COLO668 (cell line): ENCODE results near the gene CAPN9.

Experiments
- DNase-seq: peaks from one replicate; lab custom pipeline; 2025; ENCODE audit not compliant: unreplicated experiment; lab: John Stamatoyannopoulos, UW

Gene CAPN9

GRCh38 chr1:230745071-230745470, 2.1 kb upstream of the CAPN9 start:
- DNase-seq = peak; percentile 60

GRCh38 chr1:230746617-230747016, 571 bp upstream of the CAPN9 start:
- DNase-seq = no peak

DNA sequence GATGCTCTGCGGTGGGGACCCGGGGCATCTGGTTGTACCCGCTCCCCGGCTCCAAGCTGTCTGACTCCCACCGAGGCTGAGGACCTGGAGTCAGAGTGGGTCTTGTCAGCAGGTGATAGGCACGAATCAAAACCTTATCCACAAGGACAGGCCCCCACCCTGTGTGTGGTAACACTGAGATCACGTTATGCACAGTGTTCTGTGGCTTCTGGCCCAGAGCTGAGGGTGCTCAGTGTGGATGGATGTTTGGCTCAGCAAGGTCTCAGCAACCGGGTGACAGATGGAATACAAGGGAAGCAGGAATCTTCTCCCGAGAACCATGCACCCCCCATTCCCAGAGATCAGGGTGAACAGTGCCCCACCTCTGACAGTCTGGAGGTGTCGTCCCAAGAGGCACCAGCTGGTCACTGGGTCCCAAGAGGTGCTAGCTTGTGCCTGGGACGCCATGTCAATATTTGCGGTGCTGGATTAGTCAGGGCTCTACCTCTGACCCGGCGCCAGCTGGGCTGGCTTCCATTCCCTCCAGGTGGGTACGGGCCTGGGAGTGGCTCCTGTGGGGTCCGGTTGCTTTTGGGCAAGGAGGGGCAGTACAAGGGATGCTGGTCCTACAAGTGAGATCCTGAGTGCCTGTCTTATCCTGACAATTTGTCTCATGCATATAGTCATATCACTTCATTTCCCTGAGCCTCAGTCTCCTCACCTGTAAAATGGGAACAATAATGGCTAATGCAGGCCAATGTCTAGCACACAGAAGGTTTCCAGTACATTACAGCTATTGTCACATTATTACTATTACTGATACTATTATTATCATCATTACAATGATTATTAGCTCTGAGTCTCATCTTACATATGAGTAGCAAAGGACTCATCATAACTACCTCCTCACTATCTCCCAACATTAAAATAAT, 957 bp downstream of the CAPN9 start:
- peak; percentile 45 for DNase-seq

GRCh38 chr1:230749150-230749549, 2.0 kb downstream of the CAPN9 start:
- DNase-seq = no peak

GRCh38 chr1:230749635-230750034, 2.4 kb downstream of the CAPN9 start:
- no peak for DNase-seq

- peak; percentile 55 for DNase-seq
These were observed 3.4 kb downstream of the CAPN9 start for GRCh38 chr1:230750576-230750975.

- DNase-seq = peak; percentile 55
These were observed 3.9 kb downstream of the CAPN9 start for GRCh38 chr1:230750986-230751625.

DNA sequence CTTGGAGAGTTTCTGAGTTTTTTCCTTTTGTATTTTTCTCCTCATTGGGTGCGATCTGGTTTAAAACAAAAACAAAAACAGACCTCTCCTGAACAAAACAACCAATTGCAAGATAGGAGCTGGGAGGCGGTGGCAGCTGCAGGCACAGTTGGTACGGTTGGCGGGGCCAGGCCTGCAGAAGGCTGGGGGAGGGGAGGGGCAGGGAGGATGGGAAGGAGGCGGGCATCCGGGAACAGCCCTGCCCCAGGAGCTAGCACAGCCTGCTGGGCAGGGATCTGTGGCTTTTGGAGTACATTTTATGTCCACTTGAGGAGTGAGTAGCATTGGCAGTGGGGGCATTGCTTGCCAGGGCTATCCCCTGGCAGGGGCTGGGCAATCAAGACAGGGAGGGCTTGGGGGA, 5.2 kb downstream of the CAPN9 start:
- peak; percentile 96 for DNase-seq

DNA sequence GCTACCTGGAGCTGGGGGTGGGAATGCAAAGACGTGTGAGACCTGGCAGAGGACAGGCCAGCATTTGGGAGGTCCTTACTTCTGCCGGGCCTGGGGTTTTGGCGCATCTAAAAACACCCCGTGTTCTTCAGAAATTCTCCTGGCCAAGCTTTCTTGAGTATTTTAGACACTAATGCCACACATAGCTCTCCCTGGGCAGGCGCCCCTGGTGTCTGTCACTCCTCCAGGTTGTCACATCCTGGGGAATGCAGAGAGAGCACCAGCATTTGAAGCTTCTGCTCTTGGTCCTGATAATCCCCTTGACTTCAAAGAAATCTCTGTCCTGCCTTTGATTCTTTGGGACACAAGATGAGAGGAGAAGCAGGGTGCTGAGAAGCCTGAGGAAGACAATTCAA, 6.0 kb downstream of the CAPN9 start:
- peak; percentile 46 for DNase-seq

DNA sequence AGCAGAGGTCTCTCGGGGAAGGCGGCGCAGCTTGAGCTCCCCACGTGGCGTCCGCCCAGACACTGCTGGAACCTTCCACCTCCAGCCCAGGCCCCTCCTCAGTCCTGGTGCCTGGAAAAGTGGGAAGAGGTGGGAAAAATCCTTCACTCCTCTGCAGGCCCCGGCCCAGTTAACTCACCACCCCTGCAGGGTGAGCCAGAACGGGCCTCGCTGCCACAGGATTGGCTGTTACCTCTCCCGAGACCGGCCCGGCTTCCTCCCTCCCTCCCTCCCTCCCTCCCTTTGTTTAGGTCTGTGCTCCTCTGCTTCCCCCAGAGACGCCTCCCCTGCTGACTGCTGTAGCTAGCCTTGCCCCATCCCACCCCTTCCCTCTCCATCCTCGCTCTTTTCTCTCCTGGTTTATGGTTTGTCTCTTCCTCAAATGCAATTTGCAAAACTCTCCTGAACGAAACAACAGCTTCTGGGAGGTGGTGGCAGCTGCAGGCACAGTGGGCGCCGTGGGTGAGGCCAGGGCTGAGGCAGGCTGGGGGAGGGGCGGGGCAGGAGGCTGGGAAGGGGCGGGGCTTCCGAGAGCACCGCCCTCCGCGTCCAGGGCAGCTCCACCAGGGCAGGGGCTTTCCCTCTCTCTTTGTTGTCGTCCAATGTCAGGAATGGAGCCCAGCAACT, 6.5 kb downstream of the CAPN9 start:
- DNase-seq = peak; percentile 89

- DNase-seq = no peak
These were observed 7.6 kb downstream of the CAPN9 start for GRCh38 chr1:230754796-230755195.

DNA sequence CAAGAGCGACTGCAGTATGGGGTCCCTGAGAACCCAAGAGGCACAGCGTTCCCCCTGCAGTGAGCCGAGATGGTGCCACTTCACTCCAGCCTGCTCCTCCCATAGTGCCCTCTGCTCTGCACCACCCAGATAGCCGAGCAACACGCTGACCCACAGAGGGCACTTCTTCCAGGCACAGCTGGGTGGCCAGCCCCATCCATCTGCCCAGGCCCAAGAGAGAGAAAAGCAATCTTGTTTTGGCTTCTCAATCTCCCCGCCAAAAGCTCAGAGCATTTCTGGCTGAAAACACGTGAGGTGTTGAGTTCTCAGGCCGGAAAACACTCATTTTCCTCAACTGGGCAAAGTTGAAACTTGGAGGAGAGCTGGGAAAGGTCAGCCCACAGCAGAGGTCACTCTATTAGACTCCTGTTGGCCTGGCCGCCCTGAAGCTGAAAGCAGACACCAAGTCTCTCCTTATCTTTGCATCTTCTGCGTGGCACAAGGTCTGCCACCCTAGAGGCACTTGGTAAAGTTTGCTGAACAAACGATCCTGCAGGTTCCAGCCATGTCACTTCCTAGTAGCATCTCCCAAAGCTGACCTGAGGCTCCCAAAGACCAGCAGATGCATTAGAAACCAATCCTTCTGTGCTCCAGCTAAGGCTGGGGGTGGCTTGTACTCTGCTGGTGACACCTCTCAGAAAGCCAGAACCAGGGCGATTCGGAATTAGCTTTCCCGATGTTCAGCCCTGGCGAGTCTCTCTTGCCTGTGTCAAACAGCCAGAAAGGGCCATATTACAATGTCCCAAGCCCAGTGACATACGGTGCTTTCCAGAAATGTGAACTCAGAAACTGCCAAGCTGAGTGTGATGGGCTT, 10.9 kb downstream of the CAPN9 start:
- DNase-seq = no peak

DNA sequence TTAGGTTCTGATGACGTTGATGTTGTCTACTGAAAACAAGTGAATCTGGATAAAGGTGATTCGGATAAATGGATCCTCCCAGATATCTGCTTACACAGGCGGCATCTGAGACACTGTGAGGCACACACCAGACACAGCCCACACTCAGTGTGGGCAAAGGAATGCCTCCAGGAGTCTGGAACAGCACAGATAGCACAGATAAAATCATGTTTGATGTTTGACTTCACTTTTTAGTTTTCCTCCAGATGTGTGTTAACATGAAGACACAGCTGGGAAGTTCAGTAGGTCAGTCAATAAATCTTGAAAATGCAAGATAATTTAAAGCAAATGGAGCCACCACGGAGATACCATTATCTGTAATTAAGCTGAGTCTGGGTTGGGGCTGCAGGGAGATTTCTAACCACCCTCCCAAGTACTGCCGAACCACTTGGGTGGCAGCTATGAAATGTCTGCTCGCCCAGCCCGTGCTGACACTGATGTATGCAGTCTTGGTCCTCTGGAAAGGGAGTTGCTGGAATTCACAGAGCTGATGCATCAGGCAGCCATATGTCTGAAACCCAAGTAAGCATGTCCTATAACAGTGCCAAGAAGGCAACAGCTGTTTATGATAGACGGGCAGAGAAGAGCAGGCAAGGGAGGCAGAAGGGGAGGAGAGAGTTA, 11.7 kb downstream of the CAPN9 start:
- DNase-seq = no peak

- no peak for DNase-seq
These were observed 12.3 kb downstream of the CAPN9 start for GRCh38 chr1:230759369-230760065.

DNA sequence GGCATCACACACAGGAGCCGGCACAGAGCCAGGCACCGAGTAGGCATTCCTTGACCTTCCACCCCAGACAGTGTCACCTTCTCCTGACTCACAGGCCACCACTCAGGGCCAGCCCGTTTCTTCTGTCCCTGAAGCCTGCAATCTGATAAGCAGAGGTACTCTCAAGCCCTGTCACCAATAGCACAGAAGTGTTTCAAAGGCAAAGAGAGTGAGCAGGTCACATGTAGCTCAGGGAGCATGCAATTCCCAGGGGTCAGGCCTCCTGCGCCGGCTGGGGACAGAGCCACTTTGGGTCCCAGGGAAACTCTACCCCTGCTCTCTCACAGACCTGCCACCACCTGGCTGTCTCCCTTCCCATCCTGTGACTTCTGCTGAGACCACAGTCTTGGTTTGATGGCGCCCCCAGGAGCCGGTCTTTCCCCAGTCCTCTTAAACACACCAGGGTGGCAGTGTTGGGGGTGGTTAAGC, 13.2 kb downstream of the CAPN9 start:
- peak; percentile 54 for DNase-seq

DNA sequence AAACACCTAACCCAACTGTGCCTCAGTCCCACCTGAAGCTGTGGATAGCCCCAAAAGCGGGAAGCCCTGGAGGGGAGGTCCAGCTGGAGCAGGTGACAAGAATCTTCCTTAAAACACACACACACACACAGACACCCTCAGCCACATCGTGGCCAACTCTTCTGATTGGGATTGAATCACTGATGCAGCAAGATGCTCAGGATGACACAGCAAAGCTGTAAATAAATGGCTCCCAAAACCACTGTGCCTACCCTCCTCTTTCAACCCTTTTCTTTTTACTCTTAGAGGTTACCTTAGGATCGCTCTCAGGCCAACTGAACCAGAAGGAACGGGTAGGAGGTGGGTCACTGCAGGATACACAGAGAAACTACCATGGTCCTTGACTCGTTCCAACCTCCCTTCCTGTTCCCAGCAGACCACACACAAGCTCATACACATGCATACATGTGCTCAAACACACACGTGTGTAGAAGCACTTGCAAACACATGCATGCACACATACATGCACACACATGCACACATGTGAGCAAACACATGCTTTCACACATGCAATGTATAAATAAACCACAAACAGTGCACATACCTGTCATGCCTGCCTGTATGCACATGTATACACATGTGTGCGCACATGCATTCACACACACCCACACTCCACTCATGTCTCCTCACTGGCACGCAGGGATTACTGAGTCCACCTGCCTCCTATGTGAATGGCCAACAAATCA, 14.4 kb downstream of the CAPN9 start:
- DNase-seq = no peak

DNA sequence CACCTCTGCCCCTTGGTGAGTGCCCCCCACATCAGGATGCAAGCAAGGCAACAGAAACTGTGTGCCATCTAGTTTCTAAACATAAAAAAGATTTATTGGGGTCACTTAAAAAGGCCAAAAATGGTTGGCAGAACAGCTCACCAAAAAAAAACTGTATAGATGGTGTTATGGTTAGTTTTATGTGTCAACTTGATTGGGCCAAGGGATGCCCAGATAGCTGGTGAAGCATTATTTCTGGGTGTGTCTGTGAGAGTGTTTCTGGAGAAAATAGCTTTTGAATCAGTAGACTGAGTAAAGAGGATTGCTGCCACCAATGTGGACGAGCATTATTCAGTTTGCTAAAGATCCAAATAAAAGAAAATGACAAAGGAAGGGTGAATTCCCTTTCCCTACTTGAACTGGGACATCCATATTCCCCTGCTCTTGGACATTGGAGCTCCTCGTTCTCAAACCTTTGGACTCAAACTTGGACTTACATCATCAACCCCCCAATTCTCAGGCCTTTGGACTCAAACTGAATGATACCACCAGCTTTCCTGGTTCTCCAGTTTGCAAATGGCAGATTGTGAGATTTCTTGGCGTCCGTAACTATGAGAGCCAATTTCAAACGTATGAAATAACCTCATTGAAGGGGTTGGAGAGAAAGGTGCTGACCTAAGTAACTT, 16.9 kb downstream of the CAPN9 start:
- DNase-seq = no peak

- no peak for DNase-seq
These were observed 19.1 kb downstream of the CAPN9 start for GRCh38 chr1:230766318-230766717.
